GM03348 (cell line): ENCODE results near the gene RESF1.
"Not testable (repeated sequence)": the region's sequence is repeated elsewhere in the genome, so short reads cannot be mapped to it uniquely, and the experiment has no call there.

Experiments
- DNase-seq: peaks from one replicate; pipeline ENCODE4 v3.0.0; 2012; ENCODE audit warnings: low spot score

RESF1 gene

GRCh38 chr12:31959161-31959700 lies at the start of gene RESF1:
RESF1 (plus strand) TSS chr12:31959415; CDS start chr12:31980956, 21,541 bp downstream.
- peak; percentile 96 for DNase-seq

- no peak for DNase-seq
Measured at GRCh38 chr12:31914927-31915326, 44.3 kb upstream of the RESF1 start.

GRCh38 chr12:31915446-31915845 lies 43.8 kb upstream of the RESF1 start:
- no peak for DNase-seq

GRCh38 chr12:31922341-31923062 lies 36.7 kb upstream of the RESF1 start:
- no peak for DNase-seq

- DNase-seq, result no peak
Measured at GRCh38 chr12:31923063-31923412, 36.2 kb upstream of the RESF1 start.

GRCh38 chr12:31928246-31929026 lies 30.8 kb upstream of the RESF1 start:
- no peak for DNase-seq

GRCh38 chr12:31929027-31929526 lies 30.1 kb upstream of the RESF1 start:
- no peak for DNase-seq

GRCh38 chr12:31931796-31932715 lies 27.2 kb upstream of the RESF1 start:
- DNase-seq, result no peak

- no peak for DNase-seq
Measured at GRCh38 chr12:31944299-31944698, 14.9 kb upstream of the RESF1 start.

GRCh38 chr12:31947971-31948370 lies 11.2 kb upstream of the RESF1 start:
- DNase-seq, result no peak

- not testable (repeated sequence) for DNase-seq
Measured at GRCh38 chr12:31948697-31949359, 10.4 kb upstream of the RESF1 start.

GRCh38 chr12:31950088-31950487 lies 9.1 kb upstream of the RESF1 start:
- no peak for DNase-seq

- DNase-seq, result no peak
Measured at GRCh38 chr12:31950492-31950891, 8.7 kb upstream of the RESF1 start.

- DNase-seq, result no peak
Measured at GRCh38 chr12:31951008-31951407, 8.2 kb upstream of the RESF1 start.

GRCh38 chr12:31951939-31952338 lies 7.3 kb upstream of the RESF1 start:
- DNase-seq, result no peak

GRCh38 chr12:31952418-31952817 lies 6.8 kb upstream of the RESF1 start:
- DNase-seq, result no peak

GRCh38 chr12:31954925-31955858 lies 4.0 kb upstream of the RESF1 start:
- DNase-seq, result no peak

- no peak for DNase-seq
Measured at GRCh38 chr12:31958569-31959160, 550 bp upstream of the RESF1 start.

- DNase-seq, result peak; percentile 79
Measured at GRCh38 chr12:31959701-31960391, 631 bp downstream of the RESF1 start.
